KBM-7 (cell line): ENCODE results near the gene MYO1E.
"Not testable (repeated sequence)": the region's sequence is repeated elsewhere in the genome, so short reads cannot be mapped to it uniquely, and the experiment has no call there.

Experiments
- DNase-seq: peaks from one replicate; pipeline ENCODE4 v3.0.0-alpha.2; 2015
- in situ Hi-C: fragments of 300-500 bp; cut with MboI; formaldehyde crosslinking; loops from 2 replicates; pipeline ENCODE4 v1.14.3; 2020; ENCODE audit warnings: low sequenced_read_pairs, low pct_unique_long_range_greater_than_20kb, mixed read lengths

MYO1E gene

DNA sequence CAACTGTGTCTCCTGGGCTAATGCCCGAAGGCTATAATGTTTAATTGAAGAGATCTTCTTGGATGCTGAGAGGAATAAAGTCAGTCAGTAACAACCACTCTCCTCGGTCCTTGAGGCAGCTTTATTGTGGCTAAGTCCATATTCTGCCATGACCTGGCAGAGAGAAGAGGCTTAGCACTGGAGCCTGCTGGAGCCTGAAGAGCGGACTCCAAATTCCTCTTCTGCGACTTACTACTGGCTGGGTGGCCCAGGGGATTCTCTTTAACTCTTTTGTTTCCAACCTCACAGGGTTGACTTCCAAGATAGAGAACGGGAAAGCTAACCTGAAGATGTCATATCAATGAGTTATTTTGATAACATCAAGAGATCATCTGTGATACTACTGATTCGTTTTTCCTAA lies 71.1 kb downstream of the MYO1E start:
- in situ Hi-C loops: no loop called here
- no peak for DNase-seq

GRCh38 chr15:59300618-59301139 lies 72.0 kb downstream of the MYO1E start:
- no peak for DNase-seq
- in situ Hi-C loops: no loop called here

DNA sequence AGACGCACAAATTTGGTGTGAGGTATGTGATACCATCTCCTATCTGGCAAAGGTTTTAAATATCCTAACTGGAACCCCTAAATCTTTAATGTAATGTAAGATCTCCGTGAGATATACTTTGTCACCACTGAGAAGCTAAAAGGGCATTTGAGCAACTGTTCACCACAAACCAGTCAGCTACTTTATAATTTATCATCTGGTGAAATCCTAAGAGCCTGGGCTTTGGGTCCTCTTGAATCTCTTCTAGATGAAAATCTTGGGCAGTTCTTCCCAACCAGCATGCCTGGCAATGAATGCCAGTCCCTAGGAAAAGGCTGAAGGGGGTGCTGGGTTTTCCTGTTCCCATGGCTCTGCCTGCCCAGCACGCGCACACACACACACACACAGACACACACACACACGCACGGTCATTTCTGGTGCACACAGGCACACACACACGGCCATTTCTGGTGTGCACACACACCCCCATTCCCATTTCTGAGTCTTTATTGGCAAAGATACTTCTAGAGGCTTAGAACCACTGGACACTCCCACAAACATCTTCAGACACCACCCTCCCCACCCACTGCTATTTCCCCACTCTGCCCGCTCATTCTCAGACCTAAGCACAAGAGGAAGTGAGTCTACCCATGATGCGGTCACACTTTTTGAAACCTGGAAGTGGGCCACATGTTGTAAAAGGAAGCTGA lies 72.6 kb downstream of the MYO1E start:
- peak; percentile 93 for DNase-seq

DNA sequence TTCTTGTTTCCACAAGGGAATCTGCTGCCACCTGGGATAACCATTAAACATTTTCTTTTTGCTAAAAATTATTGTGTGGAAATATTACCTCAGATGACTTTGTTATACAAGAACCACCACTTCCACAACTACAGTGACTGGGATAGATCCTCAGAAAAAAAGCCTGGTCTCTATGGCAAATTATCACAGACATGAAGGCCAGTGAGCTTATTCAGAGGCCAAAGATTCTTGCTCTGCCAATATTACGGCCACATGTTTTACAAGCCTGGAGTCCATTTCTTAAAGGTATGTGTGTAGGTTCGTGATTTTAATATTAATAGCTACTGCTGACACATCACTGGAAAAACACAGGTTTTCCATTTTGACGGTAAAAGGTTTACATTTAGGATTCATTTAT lies 73.8 kb downstream of the MYO1E start:
- DNase-seq: no peak
- in situ Hi-C loops: no loop called here

More for the DNA sequence above, 72.6 kb downstream of the MYO1E start:
- in situ Hi-C loops: no loop called here

- no peak for DNase-seq
- in situ Hi-C loops: no loop called here
Measured at GRCh38 chr15:59298225-59298853, 74.3 kb downstream of the MYO1E start.

DNA sequence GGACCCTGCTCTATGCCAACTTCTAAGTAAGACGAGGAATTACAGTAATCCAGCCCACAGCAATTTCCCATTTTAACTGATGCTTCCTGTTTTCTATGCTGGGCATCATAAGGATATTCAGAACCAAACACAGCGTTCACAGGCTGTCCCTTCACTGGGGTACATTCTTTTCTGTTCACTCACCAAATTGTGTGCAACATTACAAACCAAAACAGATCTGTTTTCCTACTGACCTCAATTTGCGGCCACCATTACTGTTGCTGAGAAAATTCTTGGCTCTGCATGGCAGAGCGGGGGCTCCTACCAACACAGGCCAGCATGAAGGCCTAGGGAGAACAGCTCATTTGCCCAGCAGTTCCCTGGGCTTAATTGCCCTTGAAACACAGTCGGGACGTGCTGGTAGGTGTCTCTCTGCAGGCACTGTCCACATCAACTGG lies 76.5 kb downstream of the MYO1E start:
- no peak for DNase-seq
- in situ Hi-C loops: no loop called here

GRCh38 chr15:59295261-59296001 lies 77.2 kb downstream of the MYO1E start:
- no peak for DNase-seq
- in situ Hi-C loops: no loop called here

- no peak for DNase-seq
- in situ Hi-C loops: no loop called here
Measured at GRCh38 chr15:59294574-59295260, 78.0 kb downstream of the MYO1E start.

GRCh38 chr15:59292442-59293151 lies 80.1 kb downstream of the MYO1E start:
- in situ Hi-C loops: no loop called here
- no peak for DNase-seq

DNA sequence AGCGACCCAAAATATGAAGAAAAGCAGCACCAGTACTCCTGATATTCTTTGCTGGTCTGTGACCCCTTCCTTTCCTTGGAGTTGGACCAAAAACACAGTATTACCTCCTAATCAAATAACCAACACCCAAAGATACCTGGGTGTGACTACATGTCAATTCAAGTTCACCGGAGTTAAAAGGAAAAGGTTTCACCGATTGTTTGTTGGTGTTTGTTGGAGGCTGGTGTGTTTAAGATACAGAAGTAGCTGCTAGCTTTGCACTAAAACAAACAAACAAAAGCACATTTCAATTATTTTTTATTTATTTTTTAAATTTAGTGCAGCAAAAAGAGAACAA lies 81.5 kb downstream of the MYO1E start:
- DNase-seq: no peak
- in situ Hi-C loops: no loop called here

DNA sequence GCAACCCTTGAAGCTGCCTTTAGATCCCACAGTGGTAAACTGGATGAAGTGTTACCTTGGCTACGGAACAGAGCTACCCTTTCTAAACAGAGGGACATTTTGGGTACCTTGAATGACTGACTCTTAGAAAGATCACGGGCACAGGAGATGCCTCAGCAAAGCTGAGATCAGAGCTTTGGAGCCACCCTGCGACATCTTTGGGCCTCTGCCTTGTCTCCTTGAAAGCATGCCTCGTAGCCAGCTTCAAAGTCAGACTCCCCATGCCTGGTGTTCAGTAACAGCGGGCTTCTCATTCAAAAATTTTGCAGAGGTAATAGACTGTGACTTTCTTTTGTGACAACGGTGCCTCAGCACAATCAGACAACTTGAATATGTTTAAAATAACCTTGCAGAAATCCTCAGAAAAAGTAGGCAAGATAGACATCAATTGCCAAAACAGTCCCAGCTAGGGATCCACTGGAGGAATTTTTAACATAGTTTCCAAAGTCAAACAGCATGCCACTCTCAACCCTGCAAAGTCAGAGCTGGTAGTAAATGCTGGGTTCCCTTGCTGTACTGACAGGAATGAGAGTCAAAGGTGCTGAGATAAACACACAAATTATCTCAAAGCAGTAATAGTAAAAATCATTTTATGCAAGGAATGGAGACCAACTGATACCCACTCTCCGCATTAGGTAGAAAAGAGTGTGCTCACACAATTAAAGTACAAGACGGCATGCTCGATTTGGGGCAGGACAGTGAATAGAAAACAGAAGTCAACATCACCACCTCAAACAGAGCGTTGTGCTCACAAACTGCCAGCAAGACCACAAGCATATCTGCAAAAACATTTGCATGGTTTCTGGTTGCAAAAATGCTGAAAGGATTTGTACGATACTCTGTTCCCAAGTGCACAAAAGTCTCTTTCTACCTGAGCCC lies 82.1 kb downstream of the MYO1E start:
- in situ Hi-C loops: no loop called here
- no peak for DNase-seq

DNA sequence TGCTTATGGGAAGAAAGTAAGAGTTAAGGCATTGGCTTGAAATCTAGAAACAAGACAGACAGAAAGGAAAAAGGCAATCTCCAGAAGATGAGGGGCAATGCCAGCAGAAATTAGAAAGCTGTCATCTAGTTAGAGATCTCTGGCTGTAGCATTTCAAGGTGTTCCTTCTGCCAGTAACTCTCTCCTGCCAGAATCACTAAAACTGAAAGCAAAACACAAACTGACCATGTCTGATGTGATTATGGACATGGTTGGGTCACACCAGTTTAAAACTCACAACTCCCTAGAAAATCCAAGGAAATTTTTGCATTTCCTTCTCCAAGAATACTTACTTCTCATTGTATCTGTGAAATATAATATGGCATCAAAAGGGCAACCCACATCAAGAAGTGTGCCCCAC lies 83.1 kb downstream of the MYO1E start:
- in situ Hi-C loops: no loop called here

DNA sequence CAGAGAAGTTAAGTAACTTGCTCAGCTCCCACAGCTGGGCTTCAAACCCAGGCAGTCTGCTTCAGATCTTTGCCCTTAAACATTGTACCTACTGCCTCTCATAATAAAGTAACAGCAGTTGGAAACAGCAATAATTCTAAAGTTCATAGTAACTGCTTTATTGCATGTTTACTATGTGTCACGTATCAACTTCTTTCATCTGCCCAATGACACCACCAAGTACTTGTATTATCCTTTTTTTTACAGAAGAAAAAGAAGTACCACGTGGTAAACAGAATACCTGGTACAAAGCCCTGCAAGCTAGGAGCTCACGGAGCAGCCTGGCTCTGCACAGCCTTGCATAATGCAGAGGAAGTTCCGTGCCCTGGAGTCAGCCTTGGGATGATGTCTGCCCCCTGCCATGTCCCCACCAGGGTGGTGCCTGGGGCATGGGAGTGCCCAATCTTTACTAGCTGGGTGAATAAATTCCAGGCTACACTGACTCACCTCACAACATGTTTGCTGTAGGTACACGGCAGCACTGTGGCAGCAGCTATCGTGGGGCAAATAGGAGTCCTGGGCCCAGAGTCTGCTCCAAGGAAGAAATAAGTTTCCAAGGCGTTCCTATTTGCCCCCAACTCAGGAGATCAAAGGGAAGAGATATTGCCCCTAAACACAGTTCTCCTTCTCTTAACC lies 88.8 kb downstream of the MYO1E start:
- no peak for DNase-seq
- in situ Hi-C loops: no loop called here

More for the DNA sequence above, 83.1 kb downstream of the MYO1E start:
- DNase-seq: no peak

GRCh38 chr15:59282515-59283337 lies 89.9 kb downstream of the MYO1E start:
- in situ Hi-C loops: no loop called here
- DNase-seq: no peak

- DNase-seq: no peak
- in situ Hi-C loops: no loop called here
Measured at GRCh38 chr15:59281699-59282098, 91.0 kb downstream of the MYO1E start.

DNA sequence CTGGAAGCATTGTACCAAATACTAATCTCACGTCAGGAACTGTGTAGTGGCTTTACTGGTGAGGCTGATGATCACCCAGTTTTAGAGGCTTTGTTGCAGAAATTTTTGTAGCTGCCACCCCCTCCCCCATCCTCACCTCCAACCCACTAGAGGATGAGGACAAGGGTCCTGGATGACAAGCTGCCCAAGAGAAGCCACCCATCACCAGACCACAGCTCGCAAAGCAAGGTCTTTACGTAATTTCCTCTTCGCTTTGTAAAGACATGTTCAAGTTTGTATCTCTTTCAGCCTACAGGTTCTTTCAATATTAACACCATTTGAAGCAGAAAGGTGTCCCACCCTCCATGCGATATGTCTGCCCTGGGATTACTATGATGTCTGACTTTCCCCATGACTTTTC lies 91.8 kb downstream of the MYO1E start:
- in situ Hi-C loops: no loop called here
- DNase-seq: no peak

- in situ Hi-C loops, DNase-seq: not testable (repeated sequence)
Measured at GRCh38 chr15:59280292-59280691, 92.4 kb downstream of the MYO1E start.
